ENCODE data around the gene PRDX1.
"Not testable (repeated sequence)": the region's sequence is repeated elsewhere in the genome, so short reads cannot be mapped to it uniquely, and the experiment has no call there.

- TF ChIP-seq CTCF (conservative IDR thresholded peaks at IDR 0.05; ENCODE audit: low read depth in 2 of 2); JUNB (IDR thresholded peaks at IDR 0.05; ENCODE audit: unreplicated experiment); POLR2AphosphoS5 (IDR thresholded peaks at IDR 0.05; ENCODE audit: low read depth); EZH2 (IDR thresholded peaks at IDR 0.05; ENCODE audit: low read depth, unreplicated experiment); EZH2phosphoT487 (IDR thresholded peaks at IDR 0.05; ENCODE audit: unreplicated experiment); CREB1 (CRISPR knock-in tag; IDR thresholded peaks at IDR 0.05; ENCODE audit: low read depth); ZNF331 (CRISPR knock-in tag; IDR thresholded peaks at IDR 0.05; ENCODE audit: low read depth); ZNF462 (CRISPR knock-in tag; IDR thresholded peaks at IDR 0.05); STAT1 (IDR thresholded peaks at IDR 0.05; ENCODE audit: unreplicated experiment); NANOG (IDR thresholded peaks at IDR 0.05; ENCODE audit: borderline replicate concordance): not testable (repeated sequence)
- TF ChIP-seq, protein P1, sequence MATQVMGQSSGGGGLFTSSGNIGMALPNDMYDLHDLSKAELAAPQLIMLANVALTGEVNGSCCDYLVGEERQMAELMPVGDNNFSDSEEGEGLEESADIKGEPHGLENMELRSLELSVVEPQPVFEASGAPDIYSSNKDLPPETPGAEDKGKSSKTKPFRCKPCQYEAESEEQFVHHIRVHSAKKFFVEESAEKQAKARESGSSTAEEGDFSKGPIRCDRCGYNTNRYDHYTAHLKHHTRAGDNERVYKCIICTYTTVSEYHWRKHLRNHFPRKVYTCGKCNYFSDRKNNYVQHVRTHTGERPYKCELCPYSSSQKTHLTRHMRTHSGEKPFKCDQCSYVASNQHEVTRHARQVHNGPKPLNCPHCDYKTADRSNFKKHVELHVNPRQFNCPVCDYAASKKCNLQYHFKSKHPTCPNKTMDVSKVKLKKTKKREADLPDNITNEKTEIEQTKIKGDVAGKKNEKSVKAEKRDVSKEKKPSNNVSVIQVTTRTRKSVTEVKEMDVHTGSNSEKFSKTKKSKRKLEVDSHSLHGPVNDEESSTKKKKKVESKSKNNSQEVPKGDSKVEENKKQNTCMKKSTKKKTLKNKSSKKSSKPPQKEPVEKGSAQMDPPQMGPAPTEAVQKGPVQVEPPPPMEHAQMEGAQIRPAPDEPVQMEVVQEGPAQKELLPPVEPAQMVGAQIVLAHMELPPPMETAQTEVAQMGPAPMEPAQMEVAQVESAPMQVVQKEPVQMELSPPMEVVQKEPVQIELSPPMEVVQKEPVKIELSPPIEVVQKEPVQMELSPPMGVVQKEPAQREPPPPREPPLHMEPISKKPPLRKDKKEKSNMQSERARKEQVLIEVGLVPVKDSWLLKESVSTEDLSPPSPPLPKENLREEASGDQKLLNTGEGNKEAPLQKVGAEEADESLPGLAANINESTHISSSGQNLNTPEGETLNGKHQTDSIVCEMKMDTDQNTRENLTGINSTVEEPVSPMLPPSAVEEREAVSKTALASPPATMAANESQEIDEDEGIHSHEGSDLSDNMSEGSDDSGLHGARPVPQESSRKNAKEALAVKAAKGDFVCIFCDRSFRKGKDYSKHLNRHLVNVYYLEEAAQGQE (IDR thresholded peaks at IDR 0.05; ENCODE audit: unreplicated experiment): not testable (repeated sequence)
Observed at GRCh38 chr1:45489379-45489778, 32.3 kb downstream of the PRDX1 start.
